CD14-positive monocyte (primary cell): ENCODE results near the gene CSPG4. TPM values are rescaled to one million over a fixed set of nuclear protein-coding genes. Genes with fewer than 3 reads are reported as not detected.

Experiments used
- DNase-seq, 3 donors: peaks; one replicate each; pipeline ENCODE4 v3.0.0-alpha.2; 2011 to 2022
- H2AFZ ChIP-seq: 2 replicates; pipeline ENCODE4 v1.6.0; 2012; ENCODE audit warnings: mild to moderate bottlenecking, low read depth, low read length, inconsistent platforms; ENCODE audit not compliant: insufficient read depth, poor library complexity, severe bottlenecking
- H3K27ac ChIP-seq, 2 donors: 1 replicate in 1 of 2; 2 replicates in 1 of 2; pipeline ENCODE4 v1.5.1; 2012 to 2013; ENCODE audit warnings: low read length in 2 of 2, control low read depth in 1 of 2, inconsistent platforms in 1 of 2, low read depth in 1 of 2, mild to moderate bottlenecking in 1 of 2
- H3K27me3 ChIP-seq, 2 donors: one replicate each; pipeline versions ENCODE4 v1.6.0 to v1.6.1; 2011 to 2013; ENCODE audit warnings: low read length in 2 of 2; ENCODE audit not compliant: control insufficient read depth in 2 of 2, insufficient read depth in 2 of 2
- H3K36me3 ChIP-seq, 2 donors: replicated peaks in 1 of 2; 1 replicate in 1 of 2; 2 replicates in 1 of 2; pipeline versions ENCODE4 v1.5.1 to v1.6.1; 2012 to 2013; ENCODE audit warnings: low read length in 2 of 2, control low read depth in 1 of 2, inconsistent platforms in 1 of 2, mild to moderate bottlenecking in 1 of 2; ENCODE audit not compliant: insufficient read depth in 2 of 2, control insufficient read depth in 1 of 2
- H3K4me1 ChIP-seq, 2 donors: 1 replicate in 1 of 2; 2 replicates in 1 of 2; pipeline versions ENCODE4 v1.5.1 to v1.6.1; 2012 to 2013; ENCODE audit warnings: low read length in 2 of 2, control low read depth in 1 of 2, inconsistent platforms in 1 of 2, mild to moderate bottlenecking in 1 of 2, moderate library complexity in 1 of 2; ENCODE audit not compliant: insufficient read depth in 2 of 2, control insufficient read depth in 1 of 2
- H3K4me2 ChIP-seq: replicated peaks from 2 replicates; pipeline ENCODE3; 2012; ENCODE audit warnings: low read length, moderate library complexity, mild to moderate bottlenecking; ENCODE audit not compliant: poor library complexity, severe bottlenecking; ENCODE audit errors: extremely low read depth
- H3K4me3 ChIP-seq, 3 experiments: fragments of 200-600 bp in 1 of 3; sonication (generic) in 1 of 3; replicated peaks in 1 of 3; 1 replicate in 2 of 3; 2 replicates in 1 of 3; pipeline ENCODE4 v1.5.1; 2011 to 2013; ENCODE audit warnings: low read length in 3 of 3, mild to moderate bottlenecking in 3 of 3, control low read depth in 2 of 3, low read depth in 2 of 3, inconsistent platforms in 1 of 3, moderate library complexity in 1 of 3
- H3K79me2 ChIP-seq: 2 replicates; pipeline ENCODE4 v1.6.0; 2012; ENCODE audit warnings: mild to moderate bottlenecking, control low read depth, inconsistent platforms, low read length, moderate library complexity; ENCODE audit not compliant: insufficient read depth
- H3K9ac ChIP-seq: 2 replicates; pipeline ENCODE4 v1.6.0; 2017; ENCODE audit warnings: low read length, mild to moderate bottlenecking; ENCODE audit not compliant: insufficient read depth, poor library complexity, severe bottlenecking
- H3K9me3 ChIP-seq, 2 donors: replicated peaks in 1 of 2; 1 replicate in 1 of 2; 2 replicates in 1 of 2; pipeline versions ENCODE4 v1.5.1 to v1.6.1; 2012 to 2013; ENCODE audit warnings: low read length in 2 of 2, control low read depth in 1 of 2; ENCODE audit not compliant: control insufficient read depth in 1 of 2, insufficient read depth in 1 of 2
- H4K20me1 ChIP-seq: 2 replicates; pipeline ENCODE4 v1.6.0; 2012; ENCODE audit warnings: mild to moderate bottlenecking, low read length, control low read depth, moderate library complexity; ENCODE audit not compliant: insufficient read depth
- H3K27ac Mint-ChIP-seq, 7 donors: one replicate each; pipeline ENCODE4 v1.8.0; 2020; ENCODE audit warnings: mild to moderate bottlenecking in 7 of 7, mixed read lengths in 7 of 7, moderate library complexity in 6 of 7, inconsistent platforms in 2 of 7
- H3K27me3 Mint-ChIP-seq, 3 donors: one replicate each; pipeline ENCODE4 v1.8.0; 2021 to 2022; ENCODE audit warnings: low read depth in 3 of 3, mild to moderate bottlenecking in 3 of 3, mixed read lengths in 3 of 3, moderate library complexity in 3 of 3, inconsistent platforms in 1 of 3
- H3K36me3 Mint-ChIP-seq, 2 donors: one replicate each; pipeline ENCODE4 v1.8.0; 2020; ENCODE audit warnings: mixed read lengths in 2 of 2, inconsistent platforms in 1 of 2, mild to moderate bottlenecking in 1 of 2
- H3K4me1 Mint-ChIP-seq: one replicate; pipeline ENCODE4 v1.8.0; 2020; ENCODE audit warnings: mild to moderate bottlenecking, mixed read lengths
- H3K4me3 Mint-ChIP-seq, 2 donors: one replicate each; pipeline ENCODE4 v1.8.0; 2020; ENCODE audit warnings: mild to moderate bottlenecking in 2 of 2, mixed read lengths in 2 of 2, moderate library complexity in 1 of 2
- H3K9me3 Mint-ChIP-seq, 7 donors: one replicate each; pipeline ENCODE4 v1.8.0; 2020 to 2022; ENCODE audit warnings: mixed read lengths in 7 of 7, mild to moderate bottlenecking in 6 of 7, moderate library complexity in 6 of 7, inconsistent platforms in 2 of 7
- CTCF ChIP-seq: fragments of 200-600 bp; IDR thresholded peaks from one replicate; pipeline ENCODE4 v1.8.0; 2022; ENCODE audit warnings: antibody characterized with exemption, mild to moderate bottlenecking
- WGBS: methylation state at CpG from one replicate; pipeline ENCODE4 v1.1.5; 2013; ENCODE audit warnings: missing lambda C conversion rate; ENCODE audit not compliant: insufficient coverage; 5-methylcytosine and 5-hydroxymethylcytosine counted together
- intact Hi-C, 2 donors: fragments of 100-400 bp; cut with micrococcal nuclease; formaldehyde crosslinking; loops; one replicate each; pipeline versions ENCODE4 v1.15.0 to v1.15.1; 2023
- polyA plus RNA-seq, 3 donors: library from polyadenylated mRNA; depleted of rRNA in 1 of 3; unstranded in 2 of 3; stranded (reverse) in 1 of 3; fragments of 300-500 nt in 2 of 3; fragments of >200 nt in 1 of 3; fragmentation: Illumina TruSeq in 2 of 3; gene quantifications; 1 replicate in 2 of 3; 2 replicates in 1 of 3; pipeline ENCODE4 v1.2.3, GENCODE V29; 2012 to 2021

Gene CSPG4
- polyA plus RNA-seq, 3 donors, result not detected

- no peaks in the 10 kb centered on the region for H3K79me2 ChIP-seq
- no peak overlapping the region for H2AFZ ChIP-seq
- peaks cover 0 to 3% (median 0%) of the 10 kb centered on the region in 7 donors for H3K9me3 Mint-ChIP-seq
- intact Hi-C loops, result loop anchor here (5.0 kb wide), 1 partner anchor 77 kb away; no protein-coding TSS in a partner anchor
- H3K27me3 Mint-ChIP-seq, result peaks cover 9 to 36% (median 18%) of the 10 kb centered on the region in 3 donors
- no peak overlapping the region for H3K4me2 ChIP-seq
- H3K27ac Mint-ChIP-seq, result peak overlapping the region in 4 of 7 donors; percentile 45 to 83 (median 58)
- no peak overlapping the region for H3K27ac ChIP-seq
- H3K4me3 ChIP-seq, result no peak overlapping the region
- no peaks in the 10 kb centered on the region for H3K27me3 ChIP-seq
- no peaks in the 10 kb centered on the region for H3K9me3 ChIP-seq
- H3K36me3 Mint-ChIP-seq, result no peaks in the 10 kb centered on the region
- DNase-seq, result no peak
- 94% methylated on average over 12 of the region's 15 CpGs for WGBS
- H3K4me1 ChIP-seq, result no peaks in the 10 kb centered on the region
- no peak overlapping the region for H3K4me3 Mint-ChIP-seq
- no peak for TF ChIP-seq CTCF
- H3K36me3 ChIP-seq, result no peaks in the 10 kb centered on the region
- no peak overlapping the region for H3K9ac ChIP-seq
- no peaks in the 10 kb centered on the region for H4K20me1 ChIP-seq
- peaks cover 17% of the 10 kb centered on the region for H3K4me1 Mint-ChIP-seq
Observed at GRCh38 chr15:75725006-75725718, 12.5 kb upstream of the CSPG4 start.

GRCh38 chr15:75723847-75724660 is 11.4 kb upstream of the CSPG4 start:
- intact Hi-C loops, result loop anchor here in 1 of 2 donors (5.0 kb wide), 1 partner anchor 37 kb away; no protein-coding TSS in a partner anchor
- Histone ChIP-seq H3K27ac (peak overlapping the region in 1 of 2 donors; percentile 27), H3K9ac (no peak overlapping the region), H3K4me3 (no peak overlapping the region), H3K79me2 (no peaks in the 10 kb centered on the region), H3K36me3 (no peaks in the 10 kb centered on the region), H4K20me1 (no peaks in the 10 kb centered on the region), H3K9me3 (no peaks in the 10 kb centered on the region), H3K4me1 (no peaks in the 10 kb centered on the region), H2AFZ (no peak overlapping the region), H3K4me2 (no peak overlapping the region), H3K27me3 (no peaks in the 10 kb centered on the region)
- H3K9me3 Mint-ChIP-seq, result peaks cover 0 to 3% (median 0%) of the 10 kb centered on the region in 7 donors
- TF ChIP-seq CTCF, result no peak
- H3K36me3 Mint-ChIP-seq, result no peaks in the 10 kb centered on the region
- peak; percentile 83 to 93 (median 91) for DNase-seq
- peaks cover 17% of the 10 kb centered on the region for H3K4me1 Mint-ChIP-seq
- peaks cover 9 to 31% (median 18%) of the 10 kb centered on the region in 3 donors for H3K27me3 Mint-ChIP-seq
- 28% methylated on average over 6 of the region's 9 CpGs for WGBS
- no peak overlapping the region for H3K4me3 Mint-ChIP-seq
- H3K27ac Mint-ChIP-seq, result peak overlapping the region; percentile 69 to 90 (median 87)
